M059J (cell line): ENCODE results near the gene TMEM163. TPM values are rescaled to one million over a fixed set of nuclear protein-coding genes. Genes with fewer than 3 reads are reported as not detected.
A peak's percentile ranks its signal among the peaks of the same experiment; 100 is the strongest.
"Not testable (repeated sequence)": the region's sequence is repeated elsewhere in the genome, so short reads cannot be mapped to it uniquely, and the experiment has no call there.

Experiments
- DNase-seq: peaks from one replicate; pipeline ENCODE4 v3.0.0-alpha.2; 2012; ENCODE audit warnings: low read depth
- total RNA-seq: library from RNA; depleted of rRNA; stranded (reverse); fragments of >200 nt; shearing (Covaris generic); gene quantifications from 2 replicates; pipeline ENCODE4 v1.2.3, GENCODE V29; 2014

Gene TMEM163
- total RNA-seq, 1 experiment from 2014 or later: not detected

DNA sequence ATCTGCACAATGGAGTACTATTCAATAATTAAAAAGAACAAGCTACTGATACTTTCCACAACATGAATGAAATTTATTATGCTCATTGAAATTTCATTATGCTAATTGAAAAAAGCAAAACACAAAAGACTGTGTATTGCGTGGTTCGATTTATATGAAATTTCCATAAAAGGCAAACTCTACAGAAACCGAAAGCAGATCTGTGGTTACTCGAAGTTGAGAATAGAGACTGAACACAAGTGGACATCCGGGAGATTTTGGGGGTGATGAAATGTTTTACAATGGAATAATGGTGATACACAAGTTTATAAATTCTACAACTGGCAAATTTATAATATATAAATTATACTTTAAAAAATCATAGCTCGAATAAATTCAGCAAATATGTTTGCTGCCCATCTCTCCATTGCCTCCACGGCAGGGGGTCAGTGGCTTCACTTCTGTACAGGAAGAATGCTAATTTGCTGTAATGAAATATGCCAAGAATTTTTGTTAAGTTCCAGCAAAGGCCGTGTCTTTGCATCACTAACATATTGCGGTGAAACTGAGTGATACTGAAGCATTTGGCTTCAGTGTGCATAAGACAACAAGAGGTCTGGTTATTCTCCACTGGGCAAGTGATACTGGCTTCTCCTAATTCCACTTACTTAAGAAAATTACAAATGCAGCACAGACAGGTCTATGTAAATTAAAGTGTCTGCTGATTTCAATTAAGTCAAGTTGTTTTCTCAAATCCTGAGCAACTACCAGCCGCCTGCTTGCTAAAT lies 96.7 kb downstream of the TMEM163 start:
- DNase-seq: peak; percentile 52

DNA sequence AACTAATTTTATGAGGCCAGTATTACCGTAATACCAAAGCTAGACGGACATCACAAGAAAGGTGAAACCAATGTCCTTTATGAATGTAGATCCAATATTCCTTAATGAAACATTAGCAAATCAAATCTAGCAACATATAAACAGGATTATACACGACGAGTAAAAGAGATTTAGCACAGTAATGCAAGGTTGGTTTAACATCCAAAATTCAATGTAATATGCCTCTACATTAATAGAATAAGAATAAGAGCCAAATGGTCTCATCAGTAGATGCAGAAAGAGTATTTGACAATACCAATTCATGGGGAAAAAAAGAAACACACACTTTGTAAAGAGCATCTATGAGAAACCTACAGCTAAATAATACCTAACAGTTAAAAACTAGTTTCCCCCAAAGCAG lies 99.5 kb downstream of the TMEM163 start:
- no peak for DNase-seq

DNA sequence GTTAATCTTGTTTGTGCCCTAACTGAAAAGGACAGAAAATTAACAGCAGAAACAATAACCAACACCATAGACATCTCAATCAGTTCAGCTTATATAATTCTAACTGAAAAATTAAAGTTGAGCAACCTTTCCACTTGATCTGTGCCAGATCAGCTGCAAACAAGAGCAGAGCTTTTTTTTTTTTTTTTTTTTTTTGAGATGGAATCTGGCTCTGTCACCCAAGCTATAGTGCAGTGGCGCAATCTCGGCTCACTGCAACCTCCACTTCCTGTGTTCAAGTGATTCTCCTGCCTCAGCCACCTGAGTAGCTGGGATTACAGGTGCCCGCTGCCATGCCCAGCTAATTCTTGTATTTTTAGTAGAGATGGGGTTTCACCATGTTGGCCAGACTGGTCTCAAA lies 103.3 kb downstream of the TMEM163 start:
- DNase-seq: not testable (repeated sequence)

DNA sequence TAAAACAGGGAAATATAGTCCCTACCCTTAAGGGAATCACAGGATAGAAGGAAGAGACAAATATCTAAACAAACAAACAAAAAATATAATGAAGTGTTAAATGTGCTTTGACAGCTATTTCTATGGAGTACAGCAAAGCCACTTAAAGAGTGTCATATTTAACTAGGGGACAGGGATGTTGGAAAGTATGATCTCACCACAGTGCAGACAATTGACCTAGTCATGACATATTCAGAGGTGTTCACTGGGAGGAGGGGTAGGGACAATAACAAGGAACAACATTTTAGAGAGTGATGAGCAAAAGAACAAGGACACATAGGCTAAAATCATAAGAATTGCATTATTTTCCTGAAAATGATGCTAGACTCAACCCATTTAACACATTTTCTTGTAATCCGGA lies 107.5 kb downstream of the TMEM163 start:
- no peak for DNase-seq

DNA sequence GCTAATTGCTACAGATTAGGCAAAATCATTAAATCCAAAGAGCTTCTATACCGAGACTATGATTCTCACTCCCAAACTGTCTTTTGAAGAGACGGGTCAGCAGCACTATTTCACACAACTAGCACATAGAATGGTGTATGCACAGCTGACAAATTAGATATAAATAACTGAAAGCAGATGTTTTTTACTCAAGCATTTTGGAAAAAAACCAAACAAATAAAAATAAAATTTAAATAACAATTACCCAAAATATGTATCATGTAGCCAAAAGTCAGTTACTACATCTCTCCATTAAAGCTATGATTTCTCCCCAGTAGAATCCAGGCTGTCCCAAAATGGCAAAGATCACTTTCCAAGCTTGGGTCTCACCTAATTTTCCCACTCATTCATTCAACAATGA lies 107.9 kb downstream of the TMEM163 start:
- DNase-seq: no peak

DNA sequence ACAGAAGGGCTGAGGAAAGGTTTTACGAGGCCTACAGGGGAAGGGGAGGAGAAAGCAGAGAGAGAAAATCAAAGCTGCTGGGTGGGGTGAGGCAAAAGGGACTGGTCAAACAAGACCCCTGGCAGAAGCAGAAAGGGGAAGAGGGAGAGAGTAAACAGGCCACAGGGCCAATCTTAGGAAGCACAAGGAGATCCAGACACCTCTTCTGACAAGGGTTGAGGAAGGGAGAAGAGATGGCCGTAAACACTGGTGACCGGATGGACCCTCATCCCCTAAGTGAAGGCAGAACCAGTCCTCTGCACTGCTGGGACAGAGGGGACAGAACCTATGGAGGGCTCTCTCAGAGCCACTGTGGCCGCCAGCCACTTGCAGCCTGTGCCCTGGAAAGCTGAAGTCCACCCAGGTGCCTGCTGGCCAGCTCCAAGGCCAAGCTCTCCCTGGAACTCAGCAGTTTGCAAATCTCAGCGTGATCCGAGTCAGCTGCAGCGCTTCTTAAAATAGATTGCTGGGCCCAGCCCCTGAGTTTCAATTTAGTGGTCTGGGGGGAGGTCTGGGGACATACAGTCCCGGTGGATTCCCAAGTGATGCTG lies 108.8 kb downstream of the TMEM163 start:
- DNase-seq: no peak

DNA sequence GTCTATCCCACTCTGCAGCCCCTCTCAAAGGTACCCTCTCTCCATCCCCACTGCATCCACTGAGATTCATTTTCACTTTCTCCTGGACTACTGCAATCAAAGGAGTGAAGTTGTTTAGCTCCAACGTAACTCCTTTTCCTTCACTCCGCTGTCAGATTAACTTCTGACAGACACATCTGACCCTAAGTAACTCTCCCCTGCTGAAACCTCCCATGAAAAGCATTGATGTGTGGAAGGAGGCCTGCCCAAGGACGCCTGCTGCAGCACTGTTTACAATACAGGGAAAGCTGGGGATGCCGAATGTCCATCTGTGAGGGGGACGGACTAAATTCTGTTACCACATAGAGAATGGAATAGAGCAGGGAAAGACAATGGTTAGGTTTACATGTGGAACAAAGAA lies 114.8 kb downstream of the TMEM163 start:
- no peak for DNase-seq

DNA sequence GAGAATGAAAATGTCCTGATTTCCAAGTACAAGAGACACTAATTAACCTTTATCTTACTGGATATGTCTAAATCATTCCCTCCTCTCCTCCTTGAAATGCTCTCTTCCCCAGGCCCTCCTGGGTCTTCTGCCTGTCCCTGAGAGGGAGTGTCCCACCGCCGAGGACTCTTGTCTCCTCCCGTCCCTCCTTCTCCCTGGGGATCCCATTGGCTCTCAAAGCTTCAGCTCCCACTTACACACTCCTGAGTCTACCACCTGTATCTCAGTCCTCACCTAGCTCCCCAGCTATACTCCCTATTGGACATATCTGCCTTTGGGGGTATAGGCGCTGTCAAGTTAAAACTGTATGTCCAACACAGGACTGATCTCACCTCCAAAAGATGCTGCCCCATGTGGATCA lies 116.1 kb downstream of the TMEM163 start:
- DNase-seq: no peak

DNA sequence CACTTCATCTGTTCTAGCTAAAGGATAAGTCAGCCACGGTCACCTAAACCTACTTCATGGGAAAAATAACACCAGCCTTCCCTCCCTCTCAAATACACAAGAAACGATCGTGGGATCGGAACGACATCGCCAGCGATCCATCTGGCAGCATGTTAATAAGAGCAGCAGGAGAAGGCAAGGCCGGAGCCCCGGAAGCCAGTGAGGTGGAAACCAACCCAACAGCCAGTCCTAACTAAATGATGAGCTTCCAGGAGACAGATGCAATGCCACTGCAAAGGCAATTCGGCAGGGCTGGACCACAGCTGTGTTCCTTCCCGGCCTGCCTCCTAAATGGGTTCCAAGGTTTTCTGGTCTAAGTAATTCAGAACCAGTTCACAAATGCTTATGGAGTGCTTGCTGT lies 117.5 kb downstream of the TMEM163 start:
- no peak for DNase-seq

DNA sequence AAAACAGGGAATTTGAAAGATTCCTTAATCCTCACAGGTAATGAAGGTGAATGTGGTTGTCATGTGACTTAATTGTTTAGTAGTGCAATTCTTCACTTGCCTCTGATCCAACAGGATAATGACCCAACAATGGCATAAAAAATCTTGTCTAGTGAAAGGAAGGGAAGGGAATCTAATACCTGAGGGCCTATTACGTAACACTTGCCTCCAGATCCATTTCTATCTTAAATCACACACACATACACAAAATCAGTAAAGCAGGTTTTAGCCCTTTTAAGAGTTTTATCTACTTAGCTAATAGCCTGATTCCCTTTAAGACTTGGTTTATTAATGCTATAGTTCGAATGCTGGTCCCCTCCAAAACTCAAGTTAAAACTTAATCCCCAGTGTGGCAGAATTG lies 118.6 kb downstream of the TMEM163 start:
- DNase-seq: no peak

DNA sequence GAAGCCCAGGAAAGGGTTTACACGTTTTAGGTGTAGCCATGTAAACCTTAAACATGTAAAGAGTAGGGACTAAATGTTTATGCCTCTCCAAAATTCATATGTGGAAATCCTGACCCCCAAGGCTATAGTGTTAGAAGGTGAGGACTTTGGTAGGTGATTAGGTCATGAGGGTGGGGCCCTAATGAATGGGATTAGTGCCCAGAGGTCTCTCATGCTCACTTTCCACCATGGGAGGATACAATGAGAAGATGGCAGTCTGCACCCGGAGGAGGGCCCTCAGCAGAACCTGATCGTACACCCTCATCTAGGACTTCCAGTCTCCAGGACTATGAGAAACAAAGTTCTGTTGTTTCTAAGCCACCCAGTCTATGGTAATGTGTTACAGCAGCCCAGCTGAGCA lies 119.6 kb downstream of the TMEM163 start:
- no peak for DNase-seq

DNA sequence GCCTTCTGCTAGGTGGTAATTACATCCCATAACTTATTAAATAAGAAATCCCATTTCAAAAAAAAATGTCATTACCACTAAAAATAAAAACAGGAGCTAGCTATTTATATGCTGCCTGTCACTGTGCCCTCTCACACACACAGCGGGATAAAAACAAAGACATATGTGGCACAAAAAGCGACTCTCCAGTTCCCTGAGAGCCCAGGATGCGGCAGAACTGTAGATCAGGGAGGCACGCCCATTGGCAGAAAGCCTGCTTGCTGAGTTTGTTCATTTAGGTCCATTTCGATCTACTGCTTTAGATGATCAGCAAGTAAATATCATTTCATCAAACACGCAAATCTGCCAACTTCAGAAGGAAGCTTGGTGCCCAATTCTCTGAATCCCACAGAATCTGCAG lies 124.4 kb downstream of the TMEM163 start:
- DNase-seq: no peak

DNA sequence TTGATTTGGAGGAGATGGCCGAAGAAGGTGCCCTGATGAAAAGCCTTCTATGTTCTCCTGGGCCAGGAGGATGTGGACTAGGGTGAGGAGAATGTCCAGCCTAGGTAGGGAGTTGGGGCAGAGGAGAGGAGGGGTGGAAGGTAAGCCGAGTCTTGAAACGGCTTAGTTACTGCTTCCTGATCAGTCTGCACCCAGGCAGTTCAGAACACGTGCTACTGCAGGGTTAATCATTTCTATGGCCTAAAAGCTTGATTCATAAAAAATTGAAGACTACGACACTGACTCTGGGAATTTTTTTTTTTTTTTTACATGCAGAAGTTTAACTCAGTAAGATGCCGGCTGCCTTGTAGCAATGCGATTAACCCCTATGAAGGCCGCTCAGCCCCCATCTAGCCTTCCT lies 125.3 kb downstream of the TMEM163 start:
- DNase-seq: no peak

DNA sequence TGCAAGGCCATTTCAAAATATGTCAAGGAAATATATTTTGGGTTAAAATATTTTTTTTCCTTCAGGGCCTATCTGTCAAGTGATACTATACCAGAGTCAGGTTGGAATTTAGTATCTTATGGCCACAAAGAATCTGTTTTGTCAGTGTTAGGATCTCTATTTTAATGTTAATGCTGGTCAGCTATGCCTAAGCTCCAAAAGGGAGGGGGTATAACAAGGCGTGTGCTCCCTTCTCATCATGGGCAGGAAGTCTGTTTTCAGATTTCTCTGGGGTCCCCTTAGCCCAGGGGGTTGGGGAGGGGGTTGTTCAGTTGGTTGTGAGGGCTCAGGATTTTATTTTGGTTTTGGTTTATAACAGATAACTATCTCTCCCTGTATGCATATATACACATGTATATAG lies 126.4 kb downstream of the TMEM163 start:
- DNase-seq: no peak

DNA sequence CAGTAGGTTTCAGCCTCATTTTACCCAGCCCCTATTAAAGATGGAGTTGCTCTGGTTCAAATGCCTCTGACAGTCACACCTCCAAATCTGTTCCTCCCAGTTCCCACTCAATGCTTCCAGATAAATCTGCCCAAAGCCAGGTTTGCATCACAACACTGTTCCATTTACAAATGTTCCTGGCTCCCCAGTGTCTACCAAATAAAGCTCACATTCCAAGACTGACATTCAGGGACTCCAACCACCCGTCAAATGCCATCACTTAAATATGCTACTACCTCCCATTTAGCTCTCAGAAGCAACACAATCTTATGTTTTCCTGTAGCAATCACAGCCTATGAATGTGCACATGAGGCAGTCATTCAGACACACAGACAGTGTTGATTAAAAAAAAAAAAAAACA lies 127.3 kb downstream of the TMEM163 start:
- no peak for DNase-seq

DNA sequence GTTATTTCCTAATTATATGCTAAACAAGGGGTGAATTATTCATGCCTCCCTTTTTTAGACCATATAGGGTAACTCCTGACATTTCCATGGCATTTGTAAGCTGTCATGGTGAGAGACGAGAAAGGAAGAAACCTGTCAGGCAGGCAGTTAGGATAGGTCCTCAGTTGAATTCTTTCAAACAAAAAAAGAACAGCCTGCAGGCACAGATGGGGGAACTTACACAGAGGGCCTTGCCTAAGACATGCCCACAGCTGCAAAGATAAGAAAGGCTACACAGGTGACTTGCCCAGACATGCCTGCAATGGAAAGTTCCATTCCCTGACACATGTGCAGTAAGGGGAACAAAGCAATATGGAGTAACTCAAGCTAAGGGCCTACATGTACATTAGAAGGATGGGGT lies 128.1 kb downstream of the TMEM163 start:
- no peak for DNase-seq

DNA sequence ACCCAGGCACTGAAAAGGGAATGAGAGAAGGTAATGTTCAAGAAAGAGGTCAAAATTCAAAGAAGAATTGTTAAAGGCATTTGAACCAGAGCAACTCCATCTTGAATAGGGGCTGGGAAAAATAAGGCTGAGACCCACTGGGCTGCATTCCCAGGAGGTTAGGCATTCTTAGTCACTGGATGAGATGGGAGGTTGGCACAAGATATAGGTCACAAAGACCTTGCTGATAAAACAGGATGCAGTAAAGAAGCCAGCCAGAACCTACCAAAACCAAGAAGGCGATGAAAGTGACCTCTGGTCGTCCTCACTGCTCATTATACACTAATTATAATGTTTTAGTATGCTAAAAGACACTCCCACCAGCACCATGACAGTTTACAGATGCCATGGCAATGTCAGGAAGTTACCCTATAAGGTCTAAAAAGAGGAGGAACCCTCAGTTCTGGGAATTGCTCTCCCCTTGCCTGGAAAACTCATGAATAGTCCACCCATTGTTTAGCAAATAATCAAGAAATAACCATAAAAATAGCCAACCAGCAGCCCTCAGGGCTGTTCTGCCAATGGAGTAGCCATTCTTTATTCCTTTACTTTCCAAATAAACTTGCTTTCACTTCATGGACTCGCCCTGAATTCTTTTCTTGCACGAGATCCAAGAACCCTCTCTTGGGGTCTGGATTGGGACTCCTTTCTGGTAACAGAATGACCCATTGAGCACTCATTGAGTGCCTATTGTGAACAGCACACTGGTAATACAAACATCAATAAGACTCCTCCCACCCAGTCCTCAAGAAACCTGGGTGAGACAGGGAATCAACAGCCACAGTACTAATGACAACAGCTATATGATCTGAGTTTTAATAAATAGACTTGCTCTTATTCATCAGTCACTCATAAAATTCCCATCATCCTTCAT lies 129.4 kb downstream of the TMEM163 start:
- DNase-seq: not testable (repeated sequence)

DNA sequence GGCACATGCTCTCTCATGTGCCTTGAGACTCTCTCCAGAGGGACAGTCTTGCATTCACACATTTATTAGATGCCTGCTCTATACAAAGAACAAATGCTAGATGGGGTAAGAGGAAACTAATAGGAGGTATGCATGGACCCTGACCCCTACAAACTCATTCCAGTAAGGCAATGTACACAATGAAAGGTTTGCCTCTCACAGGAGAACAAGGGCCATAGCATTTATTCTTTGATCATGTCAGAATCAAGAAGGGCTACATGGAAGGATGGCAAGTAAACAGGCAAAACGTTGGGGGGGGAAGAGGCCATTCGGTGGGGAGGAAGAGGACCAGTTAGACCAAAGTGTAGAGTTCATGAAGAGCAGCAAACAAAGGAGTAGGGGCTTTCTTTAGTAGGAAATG lies 130.2 kb downstream of the TMEM163 start:
- DNase-seq: no peak

DNA sequence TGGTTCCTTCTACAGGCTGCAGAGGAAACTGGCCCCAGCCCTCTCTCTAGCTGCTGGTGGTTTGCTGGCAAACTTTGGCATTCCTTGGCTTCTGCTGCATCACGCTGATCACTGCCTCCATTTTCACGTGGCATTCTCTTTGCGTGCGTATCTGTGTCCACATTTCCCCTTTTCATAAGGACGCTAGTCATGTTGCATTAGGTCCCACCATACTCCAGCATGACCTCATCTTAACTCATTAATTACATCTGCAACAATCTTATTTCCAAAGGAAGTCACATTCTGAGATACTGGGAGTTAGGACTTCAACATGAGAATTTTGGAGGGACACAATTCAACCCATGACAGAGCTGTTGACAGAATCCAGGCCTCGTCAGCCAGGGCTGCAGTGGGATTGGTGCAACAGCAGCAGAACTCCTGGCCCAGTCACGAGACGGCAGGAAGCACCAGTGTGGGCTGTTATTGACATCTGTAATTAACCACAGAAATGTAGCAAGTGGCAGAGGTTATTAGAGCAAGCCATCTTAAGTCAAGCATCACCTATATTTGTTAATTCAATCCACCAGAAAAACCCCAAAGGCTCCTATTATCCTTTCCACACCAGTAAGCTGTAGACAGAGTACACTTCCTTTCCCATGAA lies 132.4 kb downstream of the TMEM163 start:
- peak; percentile 3 for DNase-seq

DNA sequence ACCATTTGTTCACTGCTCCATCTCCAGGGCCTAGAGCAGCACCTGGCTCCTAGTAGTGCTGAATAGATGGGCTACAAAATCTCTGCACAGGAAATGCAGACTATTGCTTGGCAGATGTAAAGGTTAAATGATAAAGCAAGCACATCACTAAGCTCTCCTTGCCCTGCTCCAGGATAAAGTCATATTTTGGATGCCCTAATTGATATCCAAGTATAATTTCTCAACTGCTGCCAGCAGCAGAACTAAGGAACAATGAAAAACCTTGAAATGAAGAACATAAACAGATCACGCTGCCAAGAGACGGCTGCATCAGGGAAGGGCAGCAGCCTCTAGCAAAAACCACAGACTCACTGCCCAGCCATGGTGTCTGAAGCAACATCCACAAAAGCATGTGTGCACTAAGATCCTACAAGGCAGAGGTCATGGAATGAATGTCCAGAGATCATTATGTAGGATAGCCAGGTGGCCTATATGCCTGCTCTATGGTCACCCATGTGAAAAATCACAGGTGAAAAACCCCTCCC lies 134.7 kb downstream of the TMEM163 start:
- DNase-seq: no peak

DNA sequence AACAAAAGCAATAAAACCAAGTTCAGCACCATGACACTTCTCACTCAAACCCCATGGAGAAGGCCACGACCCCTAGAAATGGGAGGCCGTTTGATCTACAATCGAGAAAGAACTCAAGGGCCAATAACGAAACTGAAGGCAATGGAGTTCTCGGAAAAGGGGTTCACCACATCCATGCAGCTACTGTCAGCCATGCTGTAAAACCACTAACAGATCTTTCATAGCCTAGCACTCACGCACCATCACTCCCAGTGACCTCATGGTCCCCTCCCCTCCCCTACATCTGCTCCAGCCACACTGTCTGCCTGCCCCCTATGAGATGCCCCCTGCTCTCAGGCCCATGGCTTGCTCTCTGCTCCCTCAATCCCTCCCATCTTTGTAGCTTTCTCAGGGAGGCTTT lies 135.3 kb downstream of the TMEM163 start:
- DNase-seq: no peak

DNA sequence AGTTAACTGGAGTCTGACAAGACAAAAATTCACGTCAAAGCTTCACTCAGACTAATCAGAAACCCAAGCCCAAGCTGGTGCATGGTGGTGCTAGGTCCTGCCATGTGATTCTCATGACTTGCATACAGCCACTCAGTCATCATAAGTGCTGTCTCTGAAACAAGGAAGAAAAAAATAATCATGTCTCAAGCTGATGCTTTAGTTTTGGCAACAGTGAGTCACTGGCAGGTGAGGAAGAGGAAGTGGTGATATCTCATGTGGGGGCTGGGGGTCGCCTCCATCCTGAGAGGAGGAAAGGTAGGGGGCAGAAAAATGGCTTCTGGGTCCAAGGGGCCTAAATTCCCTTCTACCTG lies 136.3 kb downstream of the TMEM163 start:
- DNase-seq: no peak
